HCT116 (cell line): Measurements from ENCODE around the gene TFEB. TPM values are rescaled to one million over a fixed set of nuclear protein-coding genes. Genes with fewer than 3 reads are reported as not detected.

ENCODE experiments used
- ATAC-seq: fragments of 200-7000 bp; cut with Tn5 transposase; 2 replicates; pipeline ENCODE4 v1.9.1; 2020; ENCODE audit warnings: mild to moderate bottlenecking, moderate library complexity
- BruUV-seq: library from RNA; stranded (reverse); fragments of 400-500 nt; replicated peaks from 2 replicates; lab custom pipeline; 2021; lab: Mats Ljungman, UMichigan
- CTCF ChIA-PET: fragments of 300-600 bp; sonication (Branson Sonifier 250); formaldehyde crosslinking; loops from one replicate; lab custom pipeline; 2021; ENCODE audit warnings: antibody characterized with exemption; lab: Charles Lee
- POLR2A ChIA-PET: fragments of 300-600, 350-600 bp; sonication (Branson Sonifier 250); formaldehyde crosslinking; loops from one replicate; lab custom pipeline; 2021; ENCODE audit warnings: antibody characterized with exemption; lab: Charles Lee
- RAD21 ChIA-PET, 2 experiments: fragments of 300-600 bp; sonication (Branson Sonifier 250); formaldehyde crosslinking; loops; one replicate each; lab custom pipeline; 2023; ENCODE audit warnings: low total read pairs in 2 of 2; ENCODE audit not compliant: uncharacterized antibody in 2 of 2, unreplicated experiment in 2 of 2, low non-redundant PET in 1 of 2; lab: Charles Lee
- DNase-seq: peaks from one replicate; pipeline ENCODE4 v3.0.0-alpha.2; 2010; ENCODE audit warnings: low read depth, low spot score
- H2AFZ ChIP-seq: fragments of 200-600 bp; shearing (Covaris generic), sonication (generic); 2 replicates; pipeline ENCODE4 v1.6.1; 2017; ENCODE audit warnings: low read depth, mixed run types, mixed read lengths, antibody characterized with exemption, low read length; ENCODE audit not compliant: poor library complexity, severe bottlenecking
- H3K27ac ChIP-seq: 2 replicates; pipeline ENCODE4 v1.5.1; 2012; ENCODE audit warnings: low read depth, low read length
- H3K27me3 ChIP-seq: fragments of 200-600 bp; sonication (generic); 2 replicates; pipeline ENCODE4 v1.6.1; 2016; ENCODE audit warnings: mixed run types, low read length, mixed read lengths; ENCODE audit not compliant: insufficient read depth
- H3K36me3 ChIP-seq, 2 experiments: fragments of 200-500 bp in 1 of 2; fragments of 200-600 bp in 1 of 2; sonication (Bioruptor generic) in 1 of 2; sonication (generic) in 1 of 2; 2 replicates each; pipeline versions ENCODE4 v1.5.1 to v1.6.1; 2014 to 2016; ENCODE audit warnings: low read length in 2 of 2, inconsistent platforms in 1 of 2, mixed read lengths in 1 of 2, mixed run types in 1 of 2; ENCODE audit not compliant: insufficient read depth in 2 of 2, control insufficient read depth in 1 of 2
- H3K4me1 ChIP-seq, 2 experiments: fragments of 200-600 bp in 1 of 2; sonication (generic) in 1 of 2; 2 replicates each; pipeline versions ENCODE4 v1.5.1 to v1.6.1; 2012 to 2017; ENCODE audit warnings: low read length in 2 of 2, inconsistent platforms in 1 of 2, mild to moderate bottlenecking in 1 of 2, mixed read lengths in 1 of 2, mixed run types in 1 of 2, moderate library complexity in 1 of 2; ENCODE audit not compliant: insufficient read depth in 2 of 2, control insufficient read depth in 1 of 2
- H3K4me2 ChIP-seq: fragments of 200-600 bp; sonication (generic); 2 replicates; pipeline ENCODE4 v1.6.1; 2017; ENCODE audit warnings: mixed run types, low read length, mixed read lengths
- H3K4me3 ChIP-seq, 2 experiments: fragments of 200-600 bp in 1 of 2; sonication (generic) in 1 of 2; replicated peaks in 1 of 2; 2 replicates each; pipeline ENCODE4 v1.5.1; 2011 to 2016; ENCODE audit warnings: low read length in 2 of 2, control low read depth in 1 of 2, low read depth in 1 of 2, mild to moderate bottlenecking in 1 of 2, mixed read lengths in 1 of 2, mixed run types in 1 of 2
- H3K79me2 ChIP-seq: fragments of 200-600 bp; sonication (generic); 2 replicates; pipeline ENCODE4 v1.6.1; 2017; ENCODE audit warnings: mild to moderate bottlenecking, mixed run types, low read length, moderate library complexity, mixed read lengths; ENCODE audit not compliant: insufficient read depth
- H3K9ac ChIP-seq: fragments of 200-600 bp; sonication (generic); 2 replicates; pipeline ENCODE4 v1.6.1; 2016; ENCODE audit warnings: low read length, mixed read lengths
- H3K9me2 ChIP-seq: fragments of 200-600 bp; sonication (generic), shearing (Covaris generic); 2 replicates; pipeline ENCODE4 v1.6.1; 2017; ENCODE audit warnings: mixed run types, mild to moderate bottlenecking, moderate library complexity; ENCODE audit not compliant: insufficient read depth
- H3K9me3 ChIP-seq, 2 experiments: fragments of 200-500 bp in 1 of 2; fragments of 200-600 bp in 1 of 2; sonication (Bioruptor generic) in 1 of 2; sonication (generic) in 1 of 2; 2 replicates each; pipeline ENCODE4 v1.6.1; 2014 to 2017; ENCODE audit warnings: low read length in 2 of 2, mixed read lengths in 2 of 2, inconsistent platforms in 1 of 2, low read depth in 1 of 2, mild to moderate bottlenecking in 1 of 2, mixed run types in 1 of 2, moderate library complexity in 1 of 2; ENCODE audit not compliant: control insufficient read depth in 1 of 2, insufficient read depth in 1 of 2
- H4K20me1 ChIP-seq: fragments of 200-600 bp; sonication (generic), shearing (Covaris generic); 2 replicates; pipeline ENCODE4 v1.6.1; 2017; ENCODE audit warnings: mixed run types, mild to moderate bottlenecking, moderate library complexity; ENCODE audit not compliant: insufficient read depth
- EGR1 ChIP-seq: IDR thresholded peaks from 2 replicates; pipeline ENCODE4 v1.6.1; 2012; ENCODE audit warnings: low read depth
- EZH2phosphoT487 ChIP-seq: fragments of 200-600 bp; IDR thresholded peaks from 2 replicates; pipeline ENCODE4 v1.6.1; 2018; ENCODE audit warnings: antibody characterized with exemption, borderline replicate concordance
- JUND ChIP-seq: IDR thresholded peaks from 2 replicates; pipeline ENCODE4 v1.6.1; 2012
- POLR2AphosphoS5 ChIP-seq: IDR thresholded peaks from 2 replicates; pipeline ENCODE4 v1.6.1; 2011; ENCODE audit warnings: mild to moderate bottlenecking, low read depth, low read length, moderate library complexity
- SIN3A ChIP-seq: IDR thresholded peaks from 2 replicates; pipeline ENCODE4 v1.6.1; 2012; ENCODE audit warnings: low read depth
- SP1 ChIP-seq: IDR thresholded peaks from 2 replicates; pipeline ENCODE4 v1.6.1; 2012; ENCODE audit warnings: low read depth
- YY1 ChIP-seq: IDR thresholded peaks from 2 replicates; pipeline ENCODE4 v1.6.1; 2011; ENCODE audit warnings: low read length, low read depth, moderate library complexity, mild to moderate bottlenecking; ENCODE audit not compliant: insufficient replicate concordance; ENCODE audit errors: extremely low read depth
- ZNF274 ChIP-seq: fragments of 200-500 bp; sonication (Bioruptor generic); IDR thresholded peaks from 2 replicates; pipeline ENCODE4 v1.6.1; 2014; ENCODE audit warnings: mild to moderate bottlenecking, low read depth, low read length, inconsistent platforms
- intact Hi-C: fragments of 100-400 bp; cut with micrococcal nuclease; formaldehyde crosslinking; loops from 2 replicates; pipeline ENCODE4 v1.10.0; 2022
- total RNA-seq: library from RNA; stranded (reverse); gene quantifications from one replicate; pipeline ENCODE4 v1.2.1, GENCODE V29; 2021; ENCODE audit not compliant: unreplicated experiment
- TF ChIP-seq, protein P1 (sequence below): IDR thresholded peaks from 2 replicates; pipeline ENCODE4 v1.6.1; 2012
- TF ChIP-seq, protein P2 (sequence below): IDR thresholded peaks from 2 replicates; pipeline ENCODE4 v1.6.1; 2012; ENCODE audit warnings: low read depth
- TF ChIP-seq, protein P3 (sequence below): IDR thresholded peaks from 2 replicates; pipeline ENCODE4 v1.6.1; 2011; ENCODE audit warnings: mild to moderate bottlenecking, low read length, moderate library complexity; ENCODE audit not compliant: insufficient replicate concordance; ENCODE audit errors: extremely low read depth

The TFEB gene
- total RNA-seq, 1 experiment from 2014 or later: 4.8 TPM

DNA sequence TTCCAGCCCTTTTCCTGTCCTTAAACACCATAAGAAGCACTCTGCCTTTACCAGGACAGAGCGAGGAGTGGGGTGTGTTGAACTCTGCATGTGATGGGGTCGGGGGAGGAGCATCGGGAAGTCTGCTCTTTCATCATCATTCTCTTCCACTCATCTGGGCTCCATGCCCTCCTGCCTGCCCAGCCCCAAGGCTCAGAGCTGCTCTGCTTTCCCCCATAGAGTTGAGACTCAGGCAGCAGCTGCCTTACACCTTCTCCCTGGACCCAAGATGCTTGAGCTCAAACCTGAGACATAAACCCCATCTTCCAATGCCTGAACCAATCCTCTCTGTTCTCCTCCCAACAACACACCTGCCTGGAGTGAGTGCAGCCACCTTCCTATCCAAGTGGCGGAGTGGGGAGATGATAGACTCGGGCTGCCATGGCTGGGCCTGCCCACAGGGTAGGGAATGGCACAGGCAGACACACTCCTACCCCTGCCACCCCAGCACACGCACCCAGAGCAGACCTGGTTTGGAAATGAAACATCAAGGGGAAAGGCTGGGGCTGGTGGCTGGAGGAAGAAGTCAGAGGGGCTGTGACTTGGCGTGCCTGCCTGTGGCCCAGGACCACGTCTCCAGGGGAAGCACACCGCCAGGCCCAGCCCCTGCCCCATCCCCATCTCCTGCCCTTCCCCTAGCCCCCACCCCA, 28.4 kb downstream of the TFEB start:
- CTCF ChIA-PET: interaction anchor here (0.9 to 3.4 kb wide), 5 partner anchors 10 to 104 kb away, joined by 3 to 19 read pairs (median 3); no protein-coding TSS in a partner anchor
- DNase-seq (no peak), ATAC-seq (no peak)
- peaks cover 4 to 14% of the 10 kb centered on the region in 2 experiments; a peak in 3 of 4 replicates for H3K4me1 ChIP-seq
- H3K9ac ChIP-seq: no peak overlapping the region
- intact Hi-C loops: loop anchor here (1.0 to 5.0 kb wide), 2 partner anchors 69 to 335 kb away; no protein-coding TSS in a partner anchor
- no peaks in the 10 kb centered on the region for H3K9me2 ChIP-seq
- H4K20me1 ChIP-seq: no peaks in the 10 kb centered on the region
- POLR2A ChIA-PET: interaction anchor here (0.7 kb wide), 1 partner anchor 183 kb away, joined by 3 read pairs; no protein-coding TSS in a partner anchor
- RAD21 ChIA-PET: interaction anchor here in 1 of 2 experiments (0.7 kb wide), 1 partner anchor 30 kb away, joined by 3 read pairs; no protein-coding TSS in a partner anchor
- BruUV-seq: no TSS peak
- H3K27me3 ChIP-seq: no peaks in the 10 kb centered on the region
- no peak overlapping the region for H2AFZ ChIP-seq
- H3K4me2 ChIP-seq: no peak overlapping the region
- TF ChIP-seq, protein P1, sequence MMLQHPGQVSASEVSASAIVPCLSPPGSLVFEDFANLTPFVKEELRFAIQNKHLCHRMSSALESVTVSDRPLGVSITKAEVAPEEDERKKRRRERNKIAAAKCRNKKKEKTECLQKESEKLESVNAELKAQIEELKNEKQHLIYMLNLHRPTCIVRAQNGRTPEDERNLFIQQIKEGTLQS: no peak
- TF ChIP-seq, protein P2, sequence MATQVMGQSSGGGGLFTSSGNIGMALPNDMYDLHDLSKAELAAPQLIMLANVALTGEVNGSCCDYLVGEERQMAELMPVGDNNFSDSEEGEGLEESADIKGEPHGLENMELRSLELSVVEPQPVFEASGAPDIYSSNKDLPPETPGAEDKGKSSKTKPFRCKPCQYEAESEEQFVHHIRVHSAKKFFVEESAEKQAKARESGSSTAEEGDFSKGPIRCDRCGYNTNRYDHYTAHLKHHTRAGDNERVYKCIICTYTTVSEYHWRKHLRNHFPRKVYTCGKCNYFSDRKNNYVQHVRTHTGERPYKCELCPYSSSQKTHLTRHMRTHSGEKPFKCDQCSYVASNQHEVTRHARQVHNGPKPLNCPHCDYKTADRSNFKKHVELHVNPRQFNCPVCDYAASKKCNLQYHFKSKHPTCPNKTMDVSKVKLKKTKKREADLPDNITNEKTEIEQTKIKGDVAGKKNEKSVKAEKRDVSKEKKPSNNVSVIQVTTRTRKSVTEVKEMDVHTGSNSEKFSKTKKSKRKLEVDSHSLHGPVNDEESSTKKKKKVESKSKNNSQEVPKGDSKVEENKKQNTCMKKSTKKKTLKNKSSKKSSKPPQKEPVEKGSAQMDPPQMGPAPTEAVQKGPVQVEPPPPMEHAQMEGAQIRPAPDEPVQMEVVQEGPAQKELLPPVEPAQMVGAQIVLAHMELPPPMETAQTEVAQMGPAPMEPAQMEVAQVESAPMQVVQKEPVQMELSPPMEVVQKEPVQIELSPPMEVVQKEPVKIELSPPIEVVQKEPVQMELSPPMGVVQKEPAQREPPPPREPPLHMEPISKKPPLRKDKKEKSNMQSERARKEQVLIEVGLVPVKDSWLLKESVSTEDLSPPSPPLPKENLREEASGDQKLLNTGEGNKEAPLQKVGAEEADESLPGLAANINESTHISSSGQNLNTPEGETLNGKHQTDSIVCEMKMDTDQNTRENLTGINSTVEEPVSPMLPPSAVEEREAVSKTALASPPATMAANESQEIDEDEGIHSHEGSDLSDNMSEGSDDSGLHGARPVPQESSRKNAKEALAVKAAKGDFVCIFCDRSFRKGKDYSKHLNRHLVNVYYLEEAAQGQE: no peak
- TF ChIP-seq, protein P3, sequence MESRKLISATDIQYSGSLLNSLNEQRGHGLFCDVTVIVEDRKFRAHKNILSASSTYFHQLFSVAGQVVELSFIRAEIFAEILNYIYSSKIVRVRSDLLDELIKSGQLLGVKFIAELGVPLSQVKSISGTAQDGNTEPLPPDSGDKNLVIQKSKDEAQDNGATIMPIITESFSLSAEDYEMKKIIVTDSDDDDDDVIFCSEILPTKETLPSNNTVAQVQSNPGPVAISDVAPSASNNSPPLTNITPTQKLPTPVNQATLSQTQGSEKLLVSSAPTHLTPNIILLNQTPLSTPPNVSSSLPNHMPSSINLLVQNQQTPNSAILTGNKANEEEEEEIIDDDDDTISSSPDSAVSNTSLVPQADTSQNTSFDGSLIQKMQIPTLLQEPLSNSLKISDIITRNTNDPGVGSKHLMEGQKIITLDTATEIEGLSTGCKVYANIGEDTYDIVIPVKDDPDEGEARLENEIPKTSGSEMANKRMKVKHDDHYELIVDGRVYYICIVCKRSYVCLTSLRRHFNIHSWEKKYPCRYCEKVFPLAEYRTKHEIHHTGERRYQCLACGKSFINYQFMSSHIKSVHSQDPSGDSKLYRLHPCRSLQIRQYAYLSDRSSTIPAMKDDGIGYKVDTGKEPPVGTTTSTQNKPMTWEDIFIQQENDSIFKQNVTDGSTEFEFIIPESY: no peak
- no peak for TF ChIP-seq EGR1
- TF ChIP-seq SP1: no peak
- no peak for TF ChIP-seq JUND
- TF ChIP-seq POLR2AphosphoS5: no peak
- TF ChIP-seq YY1: no peak
- no peak for TF ChIP-seq SIN3A
- no peak for TF ChIP-seq EZH2phosphoT487
- TF ChIP-seq ZNF274: no peak
- H3K36me3 ChIP-seq: no peaks in the 10 kb centered on the region
- no peaks in the 10 kb centered on the region for H3K79me2 ChIP-seq
- H3K9me3 ChIP-seq: no peaks in the 10 kb centered on the region
- no peak overlapping the region for H3K4me3 ChIP-seq
- H3K27ac ChIP-seq: no peak overlapping the region
